Neural cell (in vitro differentiated cells): ENCODE measurements around the gene SLC26A4. TPM values are rescaled to one million over a fixed set of nuclear protein-coding genes. Genes with fewer than 3 reads are reported as not detected.

Source experiments
- H2AFZ ChIP-seq: fragments of 200-600, 300-800 bp; sonication (generic), shearing (Covaris generic); 2 replicates; pipeline ENCODE4 v1.6.0; 2014; ENCODE audit warnings: low read depth, mild to moderate bottlenecking, antibody characterized with exemption, low read length, moderate library complexity
- H3F3A ChIP-seq: fragments of 200-600 bp; shearing (Covaris generic); 2 replicates; pipeline ENCODE4 v1.6.1; 2016; ENCODE audit warnings: mild to moderate bottlenecking, moderate library complexity, mixed read lengths, antibody characterized with exemption, low read length; ENCODE audit not compliant: insufficient read depth, poor library complexity, severe bottlenecking
- H3K27ac ChIP-seq: fragments of 200-600, 300-800 bp; sonication (generic), shearing (Covaris generic); 2 replicates; pipeline ENCODE4 v1.5.1; 2014; ENCODE audit warnings: mild to moderate bottlenecking, low read length, moderate library complexity
- H3K27me3 ChIP-seq: fragments of 300-800, 200-600 bp; sonication (generic), shearing (Covaris generic); 2 replicates; pipeline ENCODE4 v1.6.0; 2014; ENCODE audit warnings: mild to moderate bottlenecking, low read depth, low read length, moderate library complexity; ENCODE audit not compliant: insufficient read depth
- H3K36me3 ChIP-seq: fragments of 300-800, 200-600 bp; sonication (generic), shearing (Covaris generic); 2 replicates; pipeline ENCODE4 v1.5.1; 2014; ENCODE audit warnings: mild to moderate bottlenecking, antibody characterized with exemption, low read length, moderate library complexity; ENCODE audit not compliant: insufficient read depth
- H3K4me2 ChIP-seq: fragments of 300-800, 200-600 bp; sonication (generic), shearing (Covaris generic); 2 replicates; pipeline ENCODE4 v1.6.0; 2014; ENCODE audit warnings: mild to moderate bottlenecking, low read length
- H3K4me3 ChIP-seq: fragments of 300-800, 200-600 bp; sonication (generic), shearing (Covaris generic); 2 replicates; pipeline ENCODE4 v1.5.1; 2014; ENCODE audit warnings: mild to moderate bottlenecking, low read length, moderate library complexity
- H3K79me2 ChIP-seq: fragments of 200-600 bp; shearing (Covaris generic); replicated peaks from 2 replicates; pipeline ENCODE4 v1.6.0; 2014; ENCODE audit warnings: mild to moderate bottlenecking, low read length, moderate library complexity; ENCODE audit not compliant: insufficient read depth
- H3K9ac ChIP-seq: fragments of 300-800, 200-600 bp; sonication (generic), shearing (Covaris generic); 2 replicates; pipeline ENCODE4 v1.6.1; 2016; ENCODE audit warnings: mild to moderate bottlenecking, low read length, mixed read lengths
- H3K9me2 ChIP-seq: fragments of 200-600 bp; shearing (Covaris generic); 2 replicates; pipeline ENCODE4 v1.6.1; 2016; ENCODE audit warnings: mild to moderate bottlenecking, low read length, mixed read lengths; ENCODE audit not compliant: insufficient read depth
- H3K9me3 ChIP-seq: fragments of 200-600, 300-800 bp; sonication (generic), shearing (Covaris generic); 2 replicates; pipeline ENCODE4 v1.6.1; 2016; ENCODE audit warnings: mild to moderate bottlenecking, mixed run types, low read length, moderate library complexity, mixed read lengths
- H4K20me1 ChIP-seq: fragments of 200-600 bp; shearing (Covaris generic); 2 replicates; pipeline ENCODE4 v1.6.1; 2016; ENCODE audit warnings: mild to moderate bottlenecking, mixed run types; ENCODE audit not compliant: insufficient read depth
- EP300 ChIP-seq: fragments of 450-650 bp; conservative IDR thresholded peaks from 2 replicates; pipeline ENCODE4 v1.6.1; 2014; ENCODE audit warnings: antibody characterized with exemption, mild to moderate bottlenecking, moderate library complexity; ENCODE audit not compliant: poor library complexity, severe bottlenecking
- EZH2 ChIP-seq: fragments of 200-600, 300-800 bp; shearing (Covaris generic), sonication (generic); IDR thresholded peaks from 2 replicates; pipeline ENCODE4 v1.6.1; 2014; ENCODE audit warnings: antibody characterized with exemption, low read length, borderline replicate concordance, mild to moderate bottlenecking; ENCODE audit not compliant: insufficient read depth, poor library complexity, severe bottlenecking
- MXI1 ChIP-seq: fragments of 450-650 bp; conservative IDR thresholded peaks from 2 replicates; pipeline ENCODE4 v1.6.1; 2014; ENCODE audit warnings: antibody characterized with exemption, mild to moderate bottlenecking; ENCODE audit not compliant: poor library complexity, severe bottlenecking
- POLR2AphosphoS5 ChIP-seq: IDR thresholded peaks from 2 replicates; pipeline ENCODE4 v1.6.1; 2012
- RAD21 ChIP-seq: fragments of 450-650 bp; conservative IDR thresholded peaks from 2 replicates; pipeline ENCODE4 v1.6.1; 2014; ENCODE audit warnings: antibody characterized with exemption, mild to moderate bottlenecking, moderate library complexity
- SMC3 ChIP-seq: fragments of 450-650 bp; conservative IDR thresholded peaks from 2 replicates; pipeline ENCODE4 v1.6.1; 2014; ENCODE audit warnings: antibody characterized with exemption, mild to moderate bottlenecking, moderate library complexity; ENCODE audit not compliant: poor library complexity
- TAF1 ChIP-seq: IDR thresholded peaks from 2 replicates; pipeline ENCODE4 v1.6.1; 2012; ENCODE audit warnings: low read depth
- polyA plus RNA-seq: library from polyadenylated mRNA; depleted of rRNA; stranded (reverse); fragments of >200 nt; gene quantifications from 2 replicates; pipeline ENCODE4 v1.2.3, GENCODE V29; 2014
- TF ChIP-seq, protein P1 (sequence below): fragments of 450-650 bp; IDR thresholded peaks from 2 replicates; pipeline ENCODE4 v1.5.1; 2014; ENCODE audit warnings: antibody characterized with exemption, mild to moderate bottlenecking, moderate library complexity; ENCODE audit not compliant: poor library complexity, severe bottlenecking
- TF ChIP-seq, protein P2 (sequence below): IDR thresholded peaks from 2 replicates; pipeline ENCODE4 v1.6.1; 2012; ENCODE audit warnings: borderline replicate concordance

SLC26A4 gene
- polyA plus RNA-seq, 1 donor from 2014 or later: not detected

DNA sequence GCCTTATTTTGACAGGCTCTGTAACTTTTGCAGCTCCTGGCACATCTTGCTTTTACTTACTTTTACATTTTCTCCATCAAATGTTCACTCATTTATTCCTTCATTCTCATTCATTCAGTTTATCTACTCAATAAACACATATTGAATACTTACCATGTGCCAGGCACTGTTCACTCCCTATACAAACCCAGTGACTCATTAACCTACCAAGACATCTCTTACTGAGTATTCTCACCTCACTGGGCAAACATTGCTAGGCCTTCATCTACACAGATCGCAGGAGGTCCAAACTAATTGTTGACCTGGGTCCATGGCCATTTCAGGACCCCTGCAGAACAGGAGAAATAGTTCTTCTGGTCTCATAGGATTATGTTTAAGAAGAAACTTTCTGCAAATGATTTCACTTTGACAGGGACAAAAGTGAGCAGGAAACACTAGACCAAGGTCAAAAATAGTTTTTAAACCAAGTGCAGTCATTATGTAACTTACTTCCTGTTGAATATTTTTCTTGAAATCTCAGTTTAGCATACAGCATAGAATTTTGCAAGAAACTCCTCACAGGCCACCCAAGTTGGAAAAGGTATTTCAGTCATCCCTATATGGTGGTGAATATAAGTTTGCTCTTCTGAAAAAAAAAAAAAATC is 17.6 kb downstream of the SLC26A4 start:
- Histone ChIP-seq H3K36me3 (no peaks in the 10 kb centered on the region), H3K4me2 (no peak overlapping the region), H3K79me2 (no peaks in the 10 kb centered on the region), H3K9ac (no peak overlapping the region), H3K9me2 (no peaks in the 10 kb centered on the region), H2AFZ (no peak overlapping the region), H3K4me3 (no peak overlapping the region), H3F3A (no peaks in the 10 kb centered on the region), H3K27ac (no peak overlapping the region), H3K9me3 (no peaks in the 10 kb centered on the region), H3K27me3 (no peaks in the 10 kb centered on the region), H4K20me1 (no peaks in the 10 kb centered on the region)
- no peak for TF ChIP-seq SMC3

DNA sequence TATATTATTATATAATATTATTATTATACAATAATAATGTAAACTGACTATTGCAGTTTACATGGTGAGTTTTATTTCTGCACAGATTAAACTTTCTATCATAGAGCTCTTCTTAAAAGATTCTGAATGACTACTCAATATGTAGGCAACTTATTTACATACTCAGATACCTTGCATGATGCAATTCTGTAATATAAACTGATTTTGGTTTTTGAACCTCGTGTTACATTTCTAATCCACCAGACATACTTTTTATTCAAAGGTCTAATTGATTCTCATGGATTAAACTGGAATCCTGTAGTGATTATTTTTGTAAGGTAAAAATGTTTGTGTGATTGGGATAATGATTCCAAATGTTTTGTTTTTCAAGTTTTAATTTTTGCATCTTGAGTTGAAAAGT is 19.9 kb downstream of the SLC26A4 start:
- H3K9me3 ChIP-seq: no peaks in the 10 kb centered on the region
- H3K4me2 ChIP-seq: no peak overlapping the region
- H3K9ac ChIP-seq: no peak overlapping the region
- H3K4me3 ChIP-seq: no peak overlapping the region
- H3K79me2 ChIP-seq: no peaks in the 10 kb centered on the region
- no peak for TF ChIP-seq TAF1
- no peak for TF ChIP-seq SMC3
- TF ChIP-seq RAD21: no peak
- no peak for TF ChIP-seq EP300
- TF ChIP-seq, protein P1, sequence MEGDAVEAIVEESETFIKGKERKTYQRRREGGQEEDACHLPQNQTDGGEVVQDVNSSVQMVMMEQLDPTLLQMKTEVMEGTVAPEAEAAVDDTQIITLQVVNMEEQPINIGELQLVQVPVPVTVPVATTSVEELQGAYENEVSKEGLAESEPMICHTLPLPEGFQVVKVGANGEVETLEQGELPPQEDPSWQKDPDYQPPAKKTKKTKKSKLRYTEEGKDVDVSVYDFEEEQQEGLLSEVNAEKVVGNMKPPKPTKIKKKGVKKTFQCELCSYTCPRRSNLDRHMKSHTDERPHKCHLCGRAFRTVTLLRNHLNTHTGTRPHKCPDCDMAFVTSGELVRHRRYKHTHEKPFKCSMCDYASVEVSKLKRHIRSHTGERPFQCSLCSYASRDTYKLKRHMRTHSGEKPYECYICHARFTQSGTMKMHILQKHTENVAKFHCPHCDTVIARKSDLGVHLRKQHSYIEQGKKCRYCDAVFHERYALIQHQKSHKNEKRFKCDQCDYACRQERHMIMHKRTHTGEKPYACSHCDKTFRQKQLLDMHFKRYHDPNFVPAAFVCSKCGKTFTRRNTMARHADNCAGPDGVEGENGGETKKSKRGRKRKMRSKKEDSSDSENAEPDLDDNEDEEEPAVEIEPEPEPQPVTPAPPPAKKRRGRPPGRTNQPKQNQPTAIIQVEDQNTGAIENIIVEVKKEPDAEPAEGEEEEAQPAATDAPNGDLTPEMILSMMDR: no peak
- TF ChIP-seq POLR2AphosphoS5: no peak
- TF ChIP-seq EZH2: no peak
- no peak for TF ChIP-seq MXI1
- TF ChIP-seq, protein P2, sequence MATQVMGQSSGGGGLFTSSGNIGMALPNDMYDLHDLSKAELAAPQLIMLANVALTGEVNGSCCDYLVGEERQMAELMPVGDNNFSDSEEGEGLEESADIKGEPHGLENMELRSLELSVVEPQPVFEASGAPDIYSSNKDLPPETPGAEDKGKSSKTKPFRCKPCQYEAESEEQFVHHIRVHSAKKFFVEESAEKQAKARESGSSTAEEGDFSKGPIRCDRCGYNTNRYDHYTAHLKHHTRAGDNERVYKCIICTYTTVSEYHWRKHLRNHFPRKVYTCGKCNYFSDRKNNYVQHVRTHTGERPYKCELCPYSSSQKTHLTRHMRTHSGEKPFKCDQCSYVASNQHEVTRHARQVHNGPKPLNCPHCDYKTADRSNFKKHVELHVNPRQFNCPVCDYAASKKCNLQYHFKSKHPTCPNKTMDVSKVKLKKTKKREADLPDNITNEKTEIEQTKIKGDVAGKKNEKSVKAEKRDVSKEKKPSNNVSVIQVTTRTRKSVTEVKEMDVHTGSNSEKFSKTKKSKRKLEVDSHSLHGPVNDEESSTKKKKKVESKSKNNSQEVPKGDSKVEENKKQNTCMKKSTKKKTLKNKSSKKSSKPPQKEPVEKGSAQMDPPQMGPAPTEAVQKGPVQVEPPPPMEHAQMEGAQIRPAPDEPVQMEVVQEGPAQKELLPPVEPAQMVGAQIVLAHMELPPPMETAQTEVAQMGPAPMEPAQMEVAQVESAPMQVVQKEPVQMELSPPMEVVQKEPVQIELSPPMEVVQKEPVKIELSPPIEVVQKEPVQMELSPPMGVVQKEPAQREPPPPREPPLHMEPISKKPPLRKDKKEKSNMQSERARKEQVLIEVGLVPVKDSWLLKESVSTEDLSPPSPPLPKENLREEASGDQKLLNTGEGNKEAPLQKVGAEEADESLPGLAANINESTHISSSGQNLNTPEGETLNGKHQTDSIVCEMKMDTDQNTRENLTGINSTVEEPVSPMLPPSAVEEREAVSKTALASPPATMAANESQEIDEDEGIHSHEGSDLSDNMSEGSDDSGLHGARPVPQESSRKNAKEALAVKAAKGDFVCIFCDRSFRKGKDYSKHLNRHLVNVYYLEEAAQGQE: no peak
- H3F3A ChIP-seq: no peaks in the 10 kb centered on the region
- no peak overlapping the region for H2AFZ ChIP-seq
- H3K36me3 ChIP-seq: no peaks in the 10 kb centered on the region
- no peaks in the 10 kb centered on the region for H3K9me2 ChIP-seq
- no peaks in the 10 kb centered on the region for H3K27me3 ChIP-seq
- H4K20me1 ChIP-seq: no peaks in the 10 kb centered on the region
- H3K27ac ChIP-seq: no peak overlapping the region
